SK-N-SH treated with all-trans-retinoic acid at 6 μM for 48 hours (cell line): Measurements from ENCODE around the gene PTPRJ.

Source experiments
- CREB5 ChIP-seq: fragments of 250-450 bp; sonication (Bioruptor Pico); IDR thresholded peaks from 2 replicates; pipeline ENCODE4 v1.5.1; 2020; ENCODE audit warnings: low read depth, mild to moderate bottlenecking, moderate library complexity
- GLIS3 ChIP-seq: fragments of 250-450 bp; sonication (Bioruptor Pico); IDR thresholded peaks from 2 replicates; pipeline ENCODE4 v1.5.0; 2020; ENCODE audit warnings: mild to moderate bottlenecking, moderate library complexity
- PATZ1 ChIP-seq: fragments of 250-450 bp; sonication (Bioruptor Pico); IDR thresholded peaks from 2 replicates; pipeline ENCODE4 v1.8.0; 2020; ENCODE audit warnings: mild to moderate bottlenecking, moderate library complexity, borderline replicate concordance

- no peak for TF ChIP-seq PATZ1 (CRISPR knock-in tag)
- TF ChIP-seq CREB5 (CRISPR knock-in tag) = no peak
- no peak for TF ChIP-seq GLIS3 (CRISPR knock-in tag)
Measured at GRCh38 chr11:48108231-48109045, 128.1 kb downstream of the PTPRJ start.
